Body of pancreas (tissue), 4 donors: ENCODE results near the gene HES1. TPM values are rescaled to one million over a fixed set of nuclear protein-coding genes. Genes with fewer than 3 reads are reported as not detected.

ENCODE experiments used
- ATAC-seq: fragments of 150-250 bp; one replicate; pipeline ENCODE4 v1.9.1; 2016
- DNase-seq, 4 donors: peaks; one replicate each; pipeline ENCODE4 v3.0.0-alpha.2; 2019
- H3K27ac ChIP-seq, 4 donors: fragments of 200-600 bp; sonication (generic); 1 replicate in 3 of 4; 2 replicates in 1 of 4; pipeline versions ENCODE4 v1.5.1 to v1.6.1; 2016 to 2019; ENCODE audit warnings: mild to moderate bottlenecking in 1 of 4, mixed read lengths in 1 of 4, moderate library complexity in 1 of 4
- H3K27me3 ChIP-seq, 2 donors: fragments of 200-600 bp; sonication (generic); one replicate each; pipeline ENCODE4 v1.6.0; 2016; ENCODE audit warnings: mild to moderate bottlenecking in 1 of 2
- H3K36me3 ChIP-seq, 2 donors: fragments of 200-600 bp; sonication (generic); replicated peaks in 1 of 2; 2 replicates each; pipeline ENCODE4 v1.5.1; 2016; ENCODE audit warnings: low read depth in 2 of 2; ENCODE audit not compliant: insufficient read depth in 1 of 2
- H3K4me1 ChIP-seq: fragments of 200-600 bp; sonication (generic); one replicate; pipeline ENCODE4 v1.6.0; 2016
- H3K4me3 ChIP-seq, 2 donors: fragments of 200-600 bp; sonication (generic); 1 replicate in 1 of 2; 2 replicates in 1 of 2; pipeline ENCODE4 v1.5.1; 2016 to 2019
- H3K9me3 ChIP-seq, 3 donors: fragments of 200-600 bp; sonication (generic); 1 replicate in 2 of 3; 2 replicates in 1 of 3; pipeline ENCODE4 v1.5.1; 2016
- POLR2A ChIP-seq, 3 donors: fragments of 450-650 bp; IDR thresholded peaks; one replicate each; pipeline ENCODE4 v1.6.1; 2016; ENCODE audit warnings: antibody characterized with exemption in 3 of 3, mild to moderate bottlenecking in 2 of 3
- WGBS, 2 donors: methylation state at CpG; one replicate each; pipeline ENCODE4 v1.1.5; 2017; 5-methylcytosine and 5-hydroxymethylcytosine counted together
- intact Hi-C: fragments of 100-400 bp; cut with DNase I; formaldehyde crosslinking; loops from one replicate; pipeline ENCODE4 v1.15.1; 2023
- total RNA-seq, 2 donors: library from RNA; depleted of rRNA; stranded (reverse); fragments of >200 nt; gene quantifications; one replicate each; pipeline ENCODE4 v1.1.0, GENCODE V29; 2016
- TF ChIP-seq, protein P1 (sequence below), 7 experiments: fragments of 450-650 bp in 4 of 7; fragments of 200-600 bp in 3 of 7; sonication (generic) in 3 of 7; IDR thresholded peaks; one replicate each; pipeline ENCODE4 v1.5.1; 2016 to 2019; ENCODE audit warnings: antibody characterized with exemption in 7 of 7

The HES1 gene
- total RNA-seq, 2 donors from 2014 or later = 28.5 to 49.1 TPM

DNA sequence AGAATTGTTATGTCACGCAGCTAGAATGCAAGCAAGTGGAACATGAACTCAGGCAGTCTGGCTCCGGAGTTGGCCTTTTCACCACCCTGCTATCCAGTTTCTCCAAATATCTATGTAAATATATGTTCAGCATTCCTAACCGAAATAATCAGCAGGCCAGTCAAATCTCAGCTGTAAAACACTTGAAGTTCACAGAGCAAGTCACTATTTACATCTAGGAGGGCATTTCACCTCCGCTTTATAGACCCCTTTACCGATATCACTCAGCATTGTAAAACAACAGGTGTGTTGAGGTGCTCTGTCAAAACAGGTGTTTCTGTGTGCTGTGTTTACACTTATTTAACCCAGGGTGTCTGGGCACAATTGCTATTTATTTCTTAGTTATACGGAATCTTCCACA is 12.2 kb upstream of the HES1 start:
- no peak for ATAC-seq
- intact Hi-C loops = loop anchor here (10.0 kb wide), 1 partner anchor 329 kb away; no protein-coding TSS in a partner anchor
- 40 to 49% methylated on average over 6 of the region's 6 CpGs for WGBS, 2 donors
- H3K36me3 ChIP-seq = no peaks in the 10 kb centered on the region
- TF ChIP-seq, protein P1, sequence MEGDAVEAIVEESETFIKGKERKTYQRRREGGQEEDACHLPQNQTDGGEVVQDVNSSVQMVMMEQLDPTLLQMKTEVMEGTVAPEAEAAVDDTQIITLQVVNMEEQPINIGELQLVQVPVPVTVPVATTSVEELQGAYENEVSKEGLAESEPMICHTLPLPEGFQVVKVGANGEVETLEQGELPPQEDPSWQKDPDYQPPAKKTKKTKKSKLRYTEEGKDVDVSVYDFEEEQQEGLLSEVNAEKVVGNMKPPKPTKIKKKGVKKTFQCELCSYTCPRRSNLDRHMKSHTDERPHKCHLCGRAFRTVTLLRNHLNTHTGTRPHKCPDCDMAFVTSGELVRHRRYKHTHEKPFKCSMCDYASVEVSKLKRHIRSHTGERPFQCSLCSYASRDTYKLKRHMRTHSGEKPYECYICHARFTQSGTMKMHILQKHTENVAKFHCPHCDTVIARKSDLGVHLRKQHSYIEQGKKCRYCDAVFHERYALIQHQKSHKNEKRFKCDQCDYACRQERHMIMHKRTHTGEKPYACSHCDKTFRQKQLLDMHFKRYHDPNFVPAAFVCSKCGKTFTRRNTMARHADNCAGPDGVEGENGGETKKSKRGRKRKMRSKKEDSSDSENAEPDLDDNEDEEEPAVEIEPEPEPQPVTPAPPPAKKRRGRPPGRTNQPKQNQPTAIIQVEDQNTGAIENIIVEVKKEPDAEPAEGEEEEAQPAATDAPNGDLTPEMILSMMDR (IDR thresholded peaks at IDR 0.05) = no peak
- no peak for TF ChIP-seq POLR2A (IDR thresholded peaks at IDR 0.05)
- H3K9me3 ChIP-seq = no peaks in the 10 kb centered on the region
- no peak overlapping the region for H3K4me3 ChIP-seq
- peak overlapping the region in 1 of 4 donors; percentile 1 for H3K27ac ChIP-seq
- H3K27me3 ChIP-seq = no peaks in the 10 kb centered on the region
- H3K4me1 ChIP-seq = peaks cover 31% of the 10 kb centered on the region
- DNase-seq = no peak

DNA sequence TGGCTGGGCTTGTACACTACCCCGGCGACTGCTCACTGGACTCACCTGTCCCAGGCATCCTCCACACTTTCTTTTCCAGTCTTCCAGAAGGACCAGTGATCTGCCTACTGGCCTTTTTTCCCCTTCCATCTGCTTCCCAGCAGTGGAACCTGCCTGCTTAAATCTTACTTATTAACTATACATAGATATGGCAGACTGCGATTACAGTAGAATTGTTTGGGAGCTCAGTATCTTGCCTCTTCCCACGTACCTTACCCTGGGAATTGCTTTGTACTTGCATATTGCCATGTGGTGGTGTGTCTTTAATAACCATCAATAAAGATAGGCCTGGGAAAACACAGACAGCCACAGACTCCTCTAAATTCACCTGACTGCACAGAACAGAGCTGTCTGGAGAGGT is 11.8 kb upstream of the HES1 start:
- no peaks in the 10 kb centered on the region for H3K36me3 ChIP-seq

DNA sequence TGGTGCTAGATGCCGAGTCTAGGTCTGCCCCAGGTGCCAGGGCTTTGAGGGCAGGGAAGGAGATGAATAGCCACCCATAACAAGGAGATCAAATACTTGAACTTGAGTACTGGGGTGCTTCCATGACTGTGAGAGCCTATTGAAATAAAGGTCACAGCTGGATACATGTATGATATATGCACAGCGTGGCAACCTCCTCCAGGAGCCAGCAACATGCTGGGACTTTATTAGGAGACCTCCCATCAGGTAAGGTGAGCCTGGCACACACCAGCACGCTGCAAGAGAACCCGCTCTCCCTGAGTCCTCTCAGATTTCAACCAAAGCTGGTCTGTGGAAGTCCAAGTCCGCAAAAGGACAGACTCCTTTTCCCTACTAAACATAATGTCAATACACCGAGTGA is 10.5 kb upstream of the HES1 start:
- no peaks in the 10 kb centered on the region for H3K27me3 ChIP-seq
- intact Hi-C loops = loop anchor here (10.0 kb wide), 1 partner anchor 331 kb away; no protein-coding TSS in a partner anchor
- TF ChIP-seq, protein P1 (IDR thresholded peaks at IDR 0.05) = no peak
- TF ChIP-seq POLR2A (IDR thresholded peaks at IDR 0.05) = no peak
- no peak overlapping the region for H3K27ac ChIP-seq
- H3K36me3 ChIP-seq = no peaks in the 10 kb centered on the region
- H3K4me3 ChIP-seq = no peak overlapping the region
- no peaks in the 10 kb centered on the region for H3K9me3 ChIP-seq
- H3K4me1 ChIP-seq = peaks cover 45% of the 10 kb centered on the region
- DNase-seq = no peak
- no peak for ATAC-seq
- WGBS, 2 donors = 88 to 89% methylated on average over 4 to 6 of the region's 6 CpGs

More for the DNA sequence above, 11.8 kb upstream of the HES1 start:
- Histone ChIP-seq H3K27me3 (no peaks in the 10 kb centered on the region), H3K27ac (peak overlapping the region in 1 of 4 donors; percentile 1), H3K4me3 (no peak overlapping the region), H3K9me3 (no peaks in the 10 kb centered on the region), H3K4me1 (peaks cover 32% of the 10 kb centered on the region)
- 40 to 57% methylated on average over 4 of the region's 4 CpGs for WGBS, 2 donors
- intact Hi-C loops = loop anchor here (10.0 kb wide), 1 partner anchor 329 kb away; no protein-coding TSS in a partner anchor
- DNase-seq = no peak
- no peak for ATAC-seq
- no peak for TF ChIP-seq POLR2A (IDR thresholded peaks at IDR 0.05)
- TF ChIP-seq, protein P1 (IDR thresholded peaks at IDR 0.05) = no peak

DNA sequence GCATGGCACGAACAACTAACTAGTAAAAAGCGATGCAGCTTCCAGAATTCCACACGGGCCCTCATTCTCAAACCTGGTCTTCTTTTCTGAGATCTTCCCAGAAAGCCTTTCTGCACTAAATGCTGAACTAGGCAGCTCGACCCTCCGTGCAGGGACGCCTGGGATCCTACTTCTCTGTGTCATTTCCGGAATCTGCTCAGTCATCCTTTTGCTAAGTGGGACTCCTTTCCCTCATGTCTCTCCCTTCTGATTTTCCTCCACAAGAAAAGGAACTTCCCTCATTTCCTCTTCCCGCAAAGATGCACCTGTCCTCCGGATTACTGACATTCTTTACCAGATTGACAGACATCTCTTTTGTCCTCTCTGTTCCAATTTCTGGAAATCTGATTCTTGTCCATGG is 9.2 kb upstream of the HES1 start:
- Histone ChIP-seq H3K27me3 (no peaks in the 10 kb centered on the region), H3K4me1 (peaks cover 53% of the 10 kb centered on the region), H3K4me3 (no peak overlapping the region), H3K9me3 (no peaks in the 10 kb centered on the region), H3K36me3 (no peaks in the 10 kb centered on the region), H3K27ac (no peak overlapping the region)
- TF ChIP-seq, protein P1 (IDR thresholded peaks at IDR 0.05) = no peak
- TF ChIP-seq POLR2A (IDR thresholded peaks at IDR 0.05) = no peak
- 86 to 90% methylated on average over 9 of the region's 9 CpGs for WGBS, 2 donors
- intact Hi-C loops = loop anchor here (10.0 kb wide), 1 partner anchor 332 kb away; no protein-coding TSS in a partner anchor
- ATAC-seq (no peak), DNase-seq (no peak)
